ENCODE results near the gene TLE7. TPM values are rescaled to one million over a fixed set of nuclear protein-coding genes. Genes with fewer than 3 reads are reported as not detected.

Gene TLE7
- total RNA-seq, 1 donor from 2014 or later, result not detected

DNA sequence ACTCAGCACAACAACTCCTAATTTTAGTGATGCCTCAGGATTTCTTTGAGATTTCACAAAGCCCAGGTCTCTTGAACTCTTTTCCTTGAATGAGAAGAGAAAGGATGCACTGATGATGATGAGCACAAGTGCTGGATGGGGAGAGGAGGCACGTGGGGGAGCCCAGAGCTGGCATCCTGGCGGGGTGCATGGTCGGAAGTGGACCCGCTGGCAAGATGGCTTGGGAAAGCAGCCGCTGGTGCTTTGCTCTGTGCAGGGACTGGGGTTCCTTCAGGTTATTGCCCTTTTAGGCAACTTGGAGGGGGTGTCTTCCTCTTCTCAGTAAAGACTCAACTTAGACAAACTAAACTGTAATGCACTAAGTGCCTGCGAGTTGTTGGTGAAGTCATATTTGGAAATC is 61.0 kb downstream of the TLE7 start:
- H3K9me3 Mint-ChIP-seq, result no peaks in the 10 kb centered on the region
- H3K4me1 Mint-ChIP-seq (ENCODE audit: unreplicated experiment), result no peaks in the 10 kb centered on the region
- peaks cover 3% of the 10 kb centered on the region for H3K36me3 Mint-ChIP-seq
- no peak for TF ChIP-seq CTCF (conservative IDR thresholded peaks at IDR 0.05)
- peaks cover 19% of the 10 kb centered on the region for H3K27me3 Mint-ChIP-seq
- H3K4me3 Mint-ChIP-seq, result no peak overlapping the region
- DNase-seq (ENCODE audit: extremely low spot score, unreplicated experiment), result no peak
- no peak overlapping the region for H3K27ac Mint-ChIP-seq

Other genes with a start within 250 kb of the TLE7 start
- 5.6 and 19.7 TPM in 2 replicates for gene HYDIN, start 211.3 kb downstream of the TLE7 start, total RNA-seq (ENCODE audit: low replicate concordance)
- gene CMTR2, start 152.7 kb downstream of the TLE7 start, total RNA-seq (ENCODE audit: low replicate concordance), result 30.2 and 31.3 TPM in 2 replicates
- gene CALB2, start 83.3 kb downstream of the TLE7 start, total RNA-seq (ENCODE audit: low replicate concordance), result 23.6 and 28.9 TPM in 2 replicates
- gene ZNF23, start 20.2 kb upstream of the TLE7 start, total RNA-seq (ENCODE audit: low replicate concordance), result 9.8 and 11.1 TPM in 2 replicates
- gene ZNF19, start 47.3 kb upstream of the TLE7 start, total RNA-seq (ENCODE audit: low replicate concordance), result 6.0 and 7.6 TPM in 2 replicates
- 0.33 TPM in 1 of 2 replicates, not detected in the other for gene CHST4, start 84.4 kb upstream of the TLE7 start, total RNA-seq (ENCODE audit: low replicate concordance)
- gene TAT, start 135.0 kb upstream of the TLE7 start, total RNA-seq (ENCODE audit: low replicate concordance), result 0.14 TPM in 1 of 2 replicates, not detected in the other
- 17.0 and 38.8 TPM in 2 replicates for gene MARVELD3, start 184.1 kb upstream of the TLE7 start, total RNA-seq (ENCODE audit: low replicate concordance)